Activated CD4-positive, alpha-beta T cell treated with anti-CD3 and anti-CD28 coated beads, Interleukin-2, amount 50 U/mL, for 24 hours (primary cell): ENCODE results near the gene TANGO6.

ENCODE experiments used
- DNase-seq, 2 donors: peaks; one replicate each; pipeline ENCODE4 v3.0.0-alpha.2; 2020; ENCODE audit warnings: low read depth in 1 of 2, low spot score in 1 of 2

TANGO6 gene

DNA sequence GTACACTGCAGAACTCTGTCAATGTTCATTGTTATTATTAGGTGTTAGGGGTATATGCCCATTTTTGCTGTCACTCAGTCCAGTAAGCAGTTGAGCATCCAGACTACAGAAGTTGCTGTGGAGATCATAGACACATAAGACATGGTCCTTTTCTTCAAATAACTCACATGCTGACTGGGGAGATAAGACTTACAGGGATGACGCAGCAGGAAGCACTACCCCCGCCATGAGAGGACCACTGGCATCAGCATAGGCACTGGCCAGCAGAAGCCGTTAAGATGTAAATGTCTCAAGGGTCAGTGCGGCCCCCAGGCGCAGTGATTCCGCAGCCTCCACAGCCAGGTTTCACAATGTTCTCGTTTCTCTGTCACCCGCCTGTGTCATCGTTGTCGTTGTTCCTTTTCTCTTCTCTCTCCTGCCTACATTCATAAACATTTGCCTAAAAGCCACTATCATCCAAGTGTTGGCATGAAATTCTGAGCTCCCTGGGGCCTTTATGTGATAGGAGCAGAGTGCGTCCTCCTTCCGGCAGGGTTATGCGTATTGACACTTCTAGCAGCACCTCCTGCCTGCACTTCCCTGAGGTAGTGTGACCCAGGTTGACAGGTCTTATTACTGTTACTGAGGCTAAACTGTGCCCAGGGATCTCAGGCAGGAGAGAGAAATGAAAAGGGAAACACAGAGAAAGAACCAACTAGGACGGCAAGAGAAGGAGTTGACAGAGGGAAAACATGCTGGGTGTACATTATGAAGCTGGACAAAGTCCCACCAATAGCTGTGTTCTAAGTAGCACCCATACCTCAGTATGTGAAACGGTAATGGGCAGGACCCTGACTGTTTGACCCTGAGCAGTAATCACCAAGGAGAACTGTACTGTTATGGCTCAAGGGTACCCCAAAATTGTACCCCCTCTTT lies 17.9 kb downstream of the TANGO6 start:
- no peak for DNase-seq

- no peak for DNase-seq
These were observed 23.6 kb downstream of the TANGO6 start for GRCh38 chr16:68866933-68867332.

GRCh38 chr16:68869492-68870088 lies 26.3 kb downstream of the TANGO6 start:
- no peak for DNase-seq

DNA sequence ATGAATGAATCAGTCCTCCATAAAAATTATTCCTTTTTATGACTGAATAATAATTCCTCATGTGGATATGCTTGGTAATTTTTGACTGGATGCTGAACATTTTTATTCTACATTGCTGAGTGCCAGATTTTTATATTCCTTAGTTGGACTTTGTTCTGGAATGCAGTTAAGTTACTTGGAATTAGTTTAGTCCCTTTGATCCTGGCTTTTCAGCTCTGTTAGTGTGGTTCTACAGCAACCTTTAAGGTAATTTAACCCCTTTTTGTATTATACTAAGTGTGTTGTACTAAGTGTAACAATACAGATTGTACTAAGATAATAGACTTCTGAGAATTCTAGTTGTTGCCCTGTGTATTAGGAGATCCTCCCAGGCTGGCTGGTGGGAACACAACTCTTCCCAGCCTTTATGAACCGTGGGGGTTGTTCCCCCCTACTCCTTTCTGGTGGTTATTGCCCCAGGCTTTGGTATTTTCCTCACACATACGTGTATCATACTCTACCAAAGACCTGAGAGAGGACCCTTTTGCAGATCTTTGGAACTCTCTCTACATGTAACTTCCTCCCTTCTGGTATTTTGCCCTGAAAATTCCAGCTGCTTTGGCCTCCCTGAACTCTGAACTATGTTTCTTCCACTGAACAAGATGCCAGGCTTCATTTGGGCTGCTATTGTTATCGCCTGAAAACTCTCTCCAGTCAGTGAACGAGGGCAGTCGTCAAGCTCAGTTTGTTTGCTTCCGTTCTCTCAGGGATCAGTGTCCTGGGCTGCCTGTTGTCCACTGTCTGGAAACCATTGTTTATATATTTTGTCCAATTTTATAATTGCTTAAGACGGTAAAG lies 30.5 kb downstream of the TANGO6 start:
- no peak for DNase-seq

GRCh38 chr16:68875871-68876270 lies 32.5 kb downstream of the TANGO6 start:
- DNase-seq, result no peak

DNA sequence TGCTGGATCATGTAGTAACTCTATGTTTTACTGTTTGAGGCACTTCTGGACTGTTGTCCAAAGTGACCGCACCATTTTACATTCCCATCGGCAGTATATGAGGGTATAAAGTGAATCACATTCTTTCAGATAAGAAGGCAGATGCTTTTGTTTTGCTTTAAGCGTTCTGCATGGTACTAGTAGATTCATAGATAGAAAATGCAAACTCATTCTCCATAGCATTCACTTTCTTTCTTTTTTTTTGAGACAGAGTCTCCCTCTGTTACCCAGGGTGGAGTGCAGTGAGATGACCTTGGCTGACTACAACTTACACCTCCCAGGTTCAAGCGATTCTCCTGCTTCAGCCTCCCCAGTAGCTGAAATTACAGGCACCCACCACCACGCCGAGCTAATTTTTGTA lies 40.4 kb downstream of the TANGO6 start:
- DNase-seq, result no peak

DNA sequence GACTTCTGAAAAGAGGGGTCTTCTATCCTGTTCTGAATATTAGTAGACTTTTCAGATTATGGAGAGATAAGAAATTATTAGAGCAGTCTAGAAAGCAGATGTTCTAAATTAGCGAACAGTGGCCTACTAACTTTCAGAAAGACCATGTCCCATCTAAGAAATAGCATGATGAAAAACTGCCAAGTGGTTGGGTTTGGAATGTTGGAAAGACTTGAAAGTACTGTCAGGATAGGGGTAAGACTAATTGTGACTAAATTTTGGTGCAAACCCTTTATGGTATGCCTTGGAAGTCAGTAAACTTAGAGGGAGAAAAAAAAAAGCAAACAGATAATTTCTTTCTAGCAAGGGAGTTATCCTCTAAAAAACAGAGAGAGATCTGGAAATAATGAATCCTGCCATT lies 41.1 kb downstream of the TANGO6 start:
- DNase-seq, result no peak

GRCh38 chr16:68884861-68885720 lies 41.8 kb downstream of the TANGO6 start:
- no peak for DNase-seq

GRCh38 chr16:68887107-68887506 lies 43.8 kb downstream of the TANGO6 start:
- no peak for DNase-seq

- DNase-seq, result no peak
These were observed 46.3 kb downstream of the TANGO6 start for GRCh38 chr16:68889508-68890150.

DNA sequence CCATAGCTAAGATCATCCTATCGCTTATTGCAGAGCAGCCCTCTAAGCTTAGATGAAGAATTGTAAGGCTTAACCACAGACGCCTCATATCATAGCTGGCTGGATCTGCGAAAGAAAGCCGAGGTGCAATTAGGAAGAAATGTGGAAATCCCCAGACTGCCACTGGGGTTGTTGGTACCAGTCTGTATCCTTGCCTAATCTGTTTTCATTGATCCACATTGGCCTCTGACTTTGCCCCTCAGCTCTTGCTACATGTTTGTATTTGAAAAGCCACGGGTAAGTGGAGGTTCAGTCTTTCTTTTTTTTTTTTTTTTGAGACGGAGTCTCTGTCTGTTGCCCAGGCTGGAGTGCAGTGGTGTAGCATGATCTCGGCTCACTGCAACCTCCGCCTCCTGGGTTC lies 48.9 kb downstream of the TANGO6 start:
- no peak for DNase-seq

DNA sequence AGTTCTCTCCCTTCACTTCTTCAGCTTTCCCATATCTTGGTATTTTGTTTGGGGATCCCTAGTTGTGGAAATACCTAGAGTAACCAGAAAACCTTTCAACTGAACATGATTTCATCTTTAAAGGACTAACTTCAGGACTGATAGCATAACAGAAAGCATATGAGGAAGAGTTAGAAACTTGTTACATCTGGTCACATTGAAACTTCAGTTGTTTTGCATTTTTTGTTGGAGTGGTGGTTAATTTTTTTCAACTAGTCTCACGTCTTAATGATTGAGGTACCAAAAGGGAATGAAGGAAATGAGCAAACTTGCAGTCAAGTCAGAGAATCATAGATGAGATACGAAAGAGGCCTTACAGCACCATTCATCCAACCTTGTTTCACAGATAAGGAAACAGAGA lies 49.6 kb downstream of the TANGO6 start:
- no peak for DNase-seq

GRCh38 chr16:68893710-68894705 lies 50.7 kb downstream of the TANGO6 start:
- DNase-seq, result no peak

DNA sequence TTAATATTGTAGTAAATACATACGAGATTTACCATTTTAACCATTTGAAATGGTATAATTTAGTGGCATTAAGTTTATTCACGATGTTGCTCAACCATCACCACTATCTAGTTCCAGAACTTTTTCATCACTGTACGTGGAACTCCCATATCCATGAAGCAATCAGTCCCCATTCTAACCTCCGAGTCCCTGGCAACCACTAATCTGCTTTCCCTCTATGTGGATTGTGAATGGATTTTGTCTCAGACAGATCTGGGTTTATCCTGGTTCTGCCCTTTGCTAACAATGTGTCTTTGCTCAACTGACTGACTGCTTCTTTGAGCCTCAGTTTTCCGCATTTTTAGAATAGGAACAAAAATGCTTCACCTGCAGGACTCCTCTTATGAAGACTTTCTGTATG lies 51.4 kb downstream of the TANGO6 start:
- no peak for DNase-seq

DNA sequence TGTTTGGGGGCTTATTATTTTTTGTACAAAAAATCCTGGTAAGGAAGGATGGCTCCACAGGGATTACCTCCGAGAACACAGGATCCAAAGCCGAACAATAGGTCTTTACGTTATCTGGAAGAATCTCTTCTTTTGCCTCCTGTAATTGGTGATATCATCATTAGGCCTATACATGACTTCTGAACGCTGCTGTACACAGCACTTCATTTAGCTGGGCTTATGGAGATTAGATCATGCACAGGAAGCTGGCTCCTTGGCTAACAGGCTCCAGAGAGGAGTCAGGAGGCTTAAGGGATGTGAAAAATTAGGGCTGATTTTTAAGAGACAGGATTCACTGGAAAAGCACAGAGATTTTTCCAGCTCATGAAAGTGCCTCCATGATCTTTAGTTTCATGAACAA lies 54.7 kb downstream of the TANGO6 start:
- no peak for DNase-seq

DNA sequence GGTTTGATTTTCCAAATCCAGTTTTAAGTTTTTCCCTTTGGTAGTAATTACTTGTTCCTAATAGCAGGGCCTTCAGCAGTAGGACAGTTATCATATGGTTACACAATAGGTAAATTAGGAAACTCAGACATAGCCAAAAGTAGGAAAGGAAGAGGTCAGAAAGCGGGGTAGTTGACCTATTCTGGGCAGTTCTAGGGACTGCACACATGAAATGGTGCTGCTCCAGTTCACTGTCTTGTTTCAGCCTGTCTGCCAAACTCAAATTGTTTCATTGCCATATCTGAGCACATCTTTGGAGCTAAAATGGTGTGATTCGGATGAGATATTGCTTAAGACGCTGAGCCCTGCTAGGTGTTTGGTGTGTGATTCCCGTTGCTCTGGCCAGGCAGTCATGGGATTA lies 56.7 kb downstream of the TANGO6 start:
- DNase-seq, result no peak

- no peak for DNase-seq
These were observed 59.0 kb downstream of the TANGO6 start for GRCh38 chr16:68902003-68902968.

DNA sequence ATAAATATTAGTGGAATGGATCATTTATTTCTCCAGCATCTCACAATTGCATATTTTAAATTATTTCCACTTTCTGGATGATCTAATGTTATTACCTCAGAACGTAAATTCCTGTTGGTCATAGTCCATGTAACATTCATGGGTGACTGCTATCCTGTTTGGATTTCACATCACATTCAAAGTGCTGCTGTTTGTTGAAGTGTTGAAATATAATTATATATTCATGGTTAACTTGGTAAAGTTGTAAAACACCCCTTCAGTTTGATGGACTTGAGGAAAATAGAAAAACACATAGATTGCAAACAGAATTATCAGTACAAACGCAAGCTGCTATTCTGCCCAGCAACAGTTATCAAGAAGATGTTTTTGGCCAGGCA lies 59.6 kb downstream of the TANGO6 start:
- DNase-seq, result no peak
